Measurements from ENCODE around the gene PUM2.

PUM2 gene

DNA sequence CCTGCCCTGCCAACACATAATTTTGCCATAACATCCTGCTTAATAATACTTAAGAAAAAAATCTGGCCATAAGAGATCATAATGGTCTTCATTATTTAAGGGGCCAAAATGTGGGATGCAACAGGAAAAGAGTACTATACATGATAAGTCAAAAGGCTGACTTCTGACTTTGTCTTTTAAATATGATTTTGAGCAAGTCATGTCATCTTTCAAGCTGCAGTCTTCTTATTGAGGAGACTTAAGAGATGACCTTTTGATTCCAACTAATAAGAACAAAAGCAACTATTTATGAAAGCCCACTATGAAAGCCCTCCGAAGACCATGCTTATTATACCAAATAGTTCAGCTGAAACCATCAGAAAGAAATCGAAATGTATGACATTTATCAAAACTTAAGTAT lies 41.6 kb downstream of the PUM2 start:
- no peak overlapping the region for H3K4me3 ChIP-seq (ENCODE audit: low read length)
- H3K79me1 ChIP-seq (ENCODE audit: low read length), result peaks cover 3% of the 10 kb centered on the region
- H2AK5ac ChIP-seq (ENCODE audit: low read length), result no peak overlapping the region
- peaks cover 5% of the 10 kb centered on the region for H3K79me2 ChIP-seq (ENCODE audit: control insufficient read depth, insufficient read depth, low read length)
- no peak overlapping the region for H3K18ac ChIP-seq (ENCODE audit: low read length)
- H3K27ac ChIP-seq (ENCODE audit: low read depth, low read length), result no peak overlapping the region
- H3K4me2 ChIP-seq (ENCODE audit: low read length), result no peak overlapping the region
- no peak overlapping the region for H2BK5ac ChIP-seq (ENCODE audit: low read length)
- H3K4ac ChIP-seq (ENCODE audit: low read depth, low read length), result no peak overlapping the region
- no peak overlapping the region for H3K56ac ChIP-seq (ENCODE audit: low read length)
- H2BK120ac ChIP-seq (ENCODE audit: low read depth, low read length), result no peak overlapping the region
- no peak overlapping the region for H3K23ac ChIP-seq (ENCODE audit: low read length)
- DNase-seq, result no peak
- H4K5ac ChIP-seq (ENCODE audit: low read length), result no peak overlapping the region
- no peaks in the 10 kb centered on the region for H3K27me3 ChIP-seq (ENCODE audit: insufficient read depth, low read length, poor library complexity)
- H3K4me1 ChIP-seq (ENCODE audit: control insufficient read depth, low read depth, low read length), result peaks cover 1% of the 10 kb centered on the region
- no peak overlapping the region for H2BK15ac ChIP-seq (replicated peaks; ENCODE audit: low read depth)
- peaks cover 2% of the 10 kb centered on the region for H3K36me3 ChIP-seq (ENCODE audit: control insufficient read depth, insufficient read depth, low read length)
- no peak overlapping the region for H4K8ac ChIP-seq (ENCODE audit: low read depth, low read length)
- H3K9ac ChIP-seq (ENCODE audit: low read length), result no peak overlapping the region
- no CpG with 5 or more reads among the region's 2 CpGs for WGBS (ENCODE audit: extremely low coverage, insufficient coverage, low lambda C conversion rate)

DNA sequence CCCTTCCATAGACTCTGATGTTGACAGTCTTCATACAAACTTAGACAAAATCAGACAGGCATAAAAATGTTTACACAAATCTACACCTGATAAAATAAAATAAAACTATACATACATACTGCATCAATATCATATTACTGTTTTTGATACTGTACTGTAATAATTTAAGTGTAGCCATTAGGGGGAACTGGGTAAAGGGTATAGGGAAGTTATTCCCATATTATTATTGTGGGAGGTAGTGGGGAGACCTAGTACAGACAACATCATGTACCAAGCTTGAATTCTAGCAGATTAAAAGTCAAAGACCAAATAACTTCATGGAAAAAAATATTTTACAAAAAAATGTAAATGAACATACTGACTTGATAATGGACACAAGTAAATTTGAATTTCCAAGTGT lies 43.3 kb downstream of the PUM2 start:
- DNase-seq, result no peak
- no peak overlapping the region for H2BK120ac ChIP-seq (ENCODE audit: low read depth, low read length)
- H3K23ac ChIP-seq (ENCODE audit: low read length), result no peak overlapping the region
- H2BK5ac ChIP-seq (ENCODE audit: low read length), result no peak overlapping the region
- H3K9ac ChIP-seq (ENCODE audit: low read length), result no peak overlapping the region
- no peak overlapping the region for H2BK15ac ChIP-seq (replicated peaks; ENCODE audit: low read depth)
- peaks cover 5% of the 10 kb centered on the region for H3K79me1 ChIP-seq (ENCODE audit: low read length)
- peaks cover 6% of the 10 kb centered on the region for H3K79me2 ChIP-seq (ENCODE audit: control insufficient read depth, insufficient read depth, low read length)
- no peak overlapping the region for H3K27ac ChIP-seq (ENCODE audit: low read depth, low read length)
- no peak overlapping the region for H3K18ac ChIP-seq (ENCODE audit: low read length)
- H3K36me3 ChIP-seq (ENCODE audit: control insufficient read depth, insufficient read depth, low read length), result peaks cover 2% of the 10 kb centered on the region
- H3K56ac ChIP-seq (ENCODE audit: low read length), result no peak overlapping the region
- H2AK5ac ChIP-seq (ENCODE audit: low read length), result no peak overlapping the region
- no peaks in the 10 kb centered on the region for H3K27me3 ChIP-seq (ENCODE audit: insufficient read depth, low read length, poor library complexity)
- no peak overlapping the region for H4K8ac ChIP-seq (ENCODE audit: low read depth, low read length)
- no peak overlapping the region for H3K4me2 ChIP-seq (ENCODE audit: low read length)
- peaks cover 2% of the 10 kb centered on the region for H3K4me1 ChIP-seq (ENCODE audit: control insufficient read depth, low read depth, low read length)
- no peak overlapping the region for H3K4me3 ChIP-seq (ENCODE audit: low read length)
- no peak overlapping the region for H4K5ac ChIP-seq (ENCODE audit: low read length)
- no peak overlapping the region for H3K4ac ChIP-seq (ENCODE audit: low read depth, low read length)

DNA sequence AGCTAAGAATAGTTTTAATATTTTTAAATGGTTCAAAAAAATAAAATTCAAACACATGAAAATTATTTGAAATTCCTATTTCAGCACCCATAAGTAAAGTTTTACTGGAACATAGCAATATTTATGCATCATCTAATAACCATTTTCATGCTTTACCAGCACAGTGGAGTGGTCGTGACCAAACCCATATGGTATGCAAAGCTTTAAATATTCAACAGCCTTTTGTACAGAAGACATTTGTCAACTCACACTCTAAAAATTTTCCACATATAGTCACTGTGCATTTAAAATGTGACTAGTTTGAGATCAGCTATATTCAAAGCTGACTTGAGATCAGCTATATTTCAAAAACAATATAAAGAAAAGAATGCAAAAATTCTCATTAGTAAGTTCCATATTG lies 46.2 kb downstream of the PUM2 start:
- Histone ChIP-seq H3K4me3 (ENCODE audit: low read length) (no peak overlapping the region), H2BK120ac (ENCODE audit: low read depth, low read length) (no peak overlapping the region), H3K79me1 (ENCODE audit: low read length) (peaks cover 11% of the 10 kb centered on the region), H3K4me1 (ENCODE audit: control insufficient read depth, low read depth, low read length) (peaks cover 2% of the 10 kb centered on the region), H3K4me2 (ENCODE audit: low read length) (no peak overlapping the region), H3K79me2 (ENCODE audit: control insufficient read depth, insufficient read depth, low read length) (peaks cover 11% of the 10 kb centered on the region), H3K36me3 (ENCODE audit: control insufficient read depth, insufficient read depth, low read length) (peaks cover 2% of the 10 kb centered on the region), H2AK5ac (ENCODE audit: low read length) (no peak overlapping the region), H3K18ac (ENCODE audit: low read length) (no peak overlapping the region), H2BK5ac (ENCODE audit: low read length) (no peak overlapping the region), H3K27ac (ENCODE audit: low read depth, low read length) (no peak overlapping the region), H3K23ac (ENCODE audit: low read length) (no peak overlapping the region), H3K56ac (ENCODE audit: low read length) (no peak overlapping the region), H4K5ac (ENCODE audit: low read length) (no peak overlapping the region), H3K27me3 (ENCODE audit: insufficient read depth, low read length, poor library complexity) (no peaks in the 10 kb centered on the region), H3K9ac (ENCODE audit: low read length) (no peak overlapping the region), H2BK15ac (replicated peaks; ENCODE audit: low read depth) (no peak overlapping the region), H3K4ac (ENCODE audit: low read depth, low read length) (no peak overlapping the region), H4K8ac (ENCODE audit: low read depth, low read length) (no peak overlapping the region)
- no CpG with 5 or more reads among the region's 1 CpG for WGBS (ENCODE audit: extremely low coverage, insufficient coverage, low lambda C conversion rate)
- no peak for DNase-seq

DNA sequence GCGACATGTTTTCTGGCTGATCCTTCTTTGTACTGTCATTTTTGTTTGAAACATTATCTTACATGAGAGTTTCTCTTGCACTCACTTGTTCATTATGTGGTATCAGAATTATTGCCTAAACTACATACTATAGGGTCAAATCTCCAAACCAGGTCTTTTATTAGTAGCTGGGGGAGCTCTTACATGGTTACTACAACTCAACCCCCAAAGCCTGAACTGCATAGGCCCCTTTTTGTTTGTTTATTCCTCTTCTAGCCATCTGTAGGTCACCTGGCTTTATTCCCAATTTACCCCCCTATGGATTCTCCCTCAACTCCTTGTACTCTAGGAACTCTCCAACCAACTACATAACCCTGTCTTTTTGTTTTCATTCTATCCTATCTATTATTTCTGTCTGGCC lies 46.7 kb downstream of the PUM2 start:
- Histone ChIP-seq H3K4me3 (ENCODE audit: low read length) (no peak overlapping the region), H4K8ac (ENCODE audit: low read depth, low read length) (no peak overlapping the region), H2BK120ac (ENCODE audit: low read depth, low read length) (no peak overlapping the region), H3K23ac (ENCODE audit: low read length) (no peak overlapping the region), H3K4me2 (ENCODE audit: low read length) (no peak overlapping the region), H3K79me2 (ENCODE audit: control insufficient read depth, insufficient read depth, low read length) (peaks cover 12% of the 10 kb centered on the region), H4K5ac (ENCODE audit: low read length) (no peak overlapping the region), H2AK5ac (ENCODE audit: low read length) (no peak overlapping the region), H3K56ac (ENCODE audit: low read length) (no peak overlapping the region), H3K27ac (ENCODE audit: low read depth, low read length) (no peak overlapping the region), H3K4me1 (ENCODE audit: control insufficient read depth, low read depth, low read length) (peaks cover 2% of the 10 kb centered on the region), H3K4ac (ENCODE audit: low read depth, low read length) (no peak overlapping the region), H3K36me3 (ENCODE audit: control insufficient read depth, insufficient read depth, low read length) (peaks cover 2% of the 10 kb centered on the region), H3K79me1 (ENCODE audit: low read length) (peaks cover 11% of the 10 kb centered on the region), H3K27me3 (ENCODE audit: insufficient read depth, low read length, poor library complexity) (no peaks in the 10 kb centered on the region), H3K18ac (ENCODE audit: low read length) (no peak overlapping the region), H2BK15ac (replicated peaks; ENCODE audit: low read depth) (no peak overlapping the region), H2BK5ac (ENCODE audit: low read length) (no peak overlapping the region), H3K9ac (ENCODE audit: low read length) (no peak overlapping the region)
- WGBS (ENCODE audit: extremely low coverage, insufficient coverage, low lambda C conversion rate), result no CpG with 5 or more reads among the region's 1 CpG
- no peak for DNase-seq

DNA sequence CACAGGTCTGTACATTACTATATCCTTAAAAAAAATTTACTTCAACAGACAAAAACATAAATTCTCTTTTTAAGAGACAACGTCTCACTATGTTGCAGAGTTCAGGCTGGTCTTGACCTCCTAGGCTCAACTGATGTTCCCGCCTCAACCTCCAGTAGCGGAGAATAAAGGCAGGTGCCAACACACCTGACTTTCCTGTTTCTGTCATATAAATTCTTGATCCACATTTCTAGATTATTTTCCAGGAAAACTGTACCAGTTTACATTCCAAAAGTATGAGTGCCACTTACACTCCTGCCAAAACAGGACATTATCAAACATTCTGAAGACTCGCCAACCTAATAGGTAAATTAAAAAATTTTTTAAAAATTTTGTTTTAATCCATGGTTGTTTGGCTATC lies 48.6 kb downstream of the PUM2 start:
- H3K27ac ChIP-seq (ENCODE audit: low read depth, low read length), result no peak overlapping the region
- H3K79me1 ChIP-seq (ENCODE audit: low read length), result peaks cover 13% of the 10 kb centered on the region
- no peak overlapping the region for H4K8ac ChIP-seq (ENCODE audit: low read depth, low read length)
- H3K23ac ChIP-seq (ENCODE audit: low read length), result no peak overlapping the region
- H3K4me3 ChIP-seq (ENCODE audit: low read length), result no peak overlapping the region
- H4K5ac ChIP-seq (ENCODE audit: low read length), result no peak overlapping the region
- peaks cover 2% of the 10 kb centered on the region for H3K4me1 ChIP-seq (ENCODE audit: control insufficient read depth, low read depth, low read length)
- H3K36me3 ChIP-seq (ENCODE audit: control insufficient read depth, insufficient read depth, low read length), result no peaks in the 10 kb centered on the region
- DNase-seq, result no peak
- no peak overlapping the region for H2BK15ac ChIP-seq (replicated peaks; ENCODE audit: low read depth)
- H3K18ac ChIP-seq (ENCODE audit: low read length), result no peak overlapping the region
- no peaks in the 10 kb centered on the region for H3K27me3 ChIP-seq (ENCODE audit: insufficient read depth, low read length, poor library complexity)
- no peak overlapping the region for H2BK120ac ChIP-seq (ENCODE audit: low read depth, low read length)
- H3K4me2 ChIP-seq (ENCODE audit: low read length), result no peak overlapping the region
- no peak overlapping the region for H3K56ac ChIP-seq (ENCODE audit: low read length)
- H2BK5ac ChIP-seq (ENCODE audit: low read length), result no peak overlapping the region
- no peak overlapping the region for H2AK5ac ChIP-seq (ENCODE audit: low read length)
- H3K4ac ChIP-seq (ENCODE audit: low read depth, low read length), result no peak overlapping the region
- H3K79me2 ChIP-seq (ENCODE audit: control insufficient read depth, insufficient read depth, low read length), result peaks cover 12% of the 10 kb centered on the region
- no peak overlapping the region for H3K9ac ChIP-seq (ENCODE audit: low read length)
- no CpG with 5 or more reads among the region's 4 CpGs for WGBS (ENCODE audit: extremely low coverage, insufficient coverage, low lambda C conversion rate)

DNA sequence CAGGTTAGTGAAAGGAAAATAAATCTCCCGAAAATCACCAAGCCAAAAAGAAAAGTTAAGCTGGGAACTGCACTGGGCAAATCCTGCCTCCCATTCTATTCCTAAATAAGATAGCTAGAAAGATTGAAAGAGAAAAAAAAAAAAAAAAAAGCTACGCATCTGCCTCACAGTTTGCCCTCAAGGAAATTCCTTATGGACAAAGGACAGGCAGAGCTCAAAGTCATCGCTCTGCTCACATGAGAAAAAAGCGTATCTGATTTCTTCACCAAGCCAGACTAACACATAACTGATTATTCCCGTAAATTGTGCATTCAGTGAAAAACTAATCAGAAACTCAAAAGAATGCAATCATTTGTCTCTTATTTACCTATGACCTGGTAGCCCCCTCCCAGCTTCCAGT lies 50.0 kb downstream of the PUM2 start:
- H3K27me3 ChIP-seq (ENCODE audit: insufficient read depth, low read length, poor library complexity), result no peaks in the 10 kb centered on the region
- H3K56ac ChIP-seq (ENCODE audit: low read length), result no peak overlapping the region
- H3K4me1 ChIP-seq (ENCODE audit: control insufficient read depth, low read depth, low read length), result peaks cover 2% of the 10 kb centered on the region
- H3K23ac ChIP-seq (ENCODE audit: low read length), result no peak overlapping the region
- H2BK15ac ChIP-seq (replicated peaks; ENCODE audit: low read depth), result no peak overlapping the region
- no peak overlapping the region for H3K4ac ChIP-seq (ENCODE audit: low read depth, low read length)
- DNase-seq, result peak; percentile 70
- WGBS (ENCODE audit: extremely low coverage, insufficient coverage, low lambda C conversion rate), result no CpG with 5 or more reads among the region's 5 CpGs
- no peak overlapping the region for H2AK5ac ChIP-seq (ENCODE audit: low read length)
- H3K27ac ChIP-seq (ENCODE audit: low read depth, low read length), result no peak overlapping the region
- no peak overlapping the region for H3K4me2 ChIP-seq (ENCODE audit: low read length)
- H3K9ac ChIP-seq (ENCODE audit: low read length), result no peak overlapping the region
- H3K79me1 ChIP-seq (ENCODE audit: low read length), result peaks cover 13% of the 10 kb centered on the region
- H3K79me2 ChIP-seq (ENCODE audit: control insufficient read depth, insufficient read depth, low read length), result peaks cover 12% of the 10 kb centered on the region
- H2BK5ac ChIP-seq (ENCODE audit: low read length), result no peak overlapping the region
- no peak overlapping the region for H3K18ac ChIP-seq (ENCODE audit: low read length)
- peaks cover 3% of the 10 kb centered on the region for H3K36me3 ChIP-seq (ENCODE audit: control insufficient read depth, insufficient read depth, low read length)
- H3K4me3 ChIP-seq (ENCODE audit: low read length), result no peak overlapping the region
- H4K5ac ChIP-seq (ENCODE audit: low read length), result no peak overlapping the region
- H4K8ac ChIP-seq (ENCODE audit: low read depth, low read length), result no peak overlapping the region
- H2BK120ac ChIP-seq (ENCODE audit: low read depth, low read length), result no peak overlapping the region

All from mesendoderm (in vitro differentiated cells).